Activated CD4-positive, alpha-beta T cell treated with anti-CD3 and anti-CD28 coated beads for 24 hours (primary cell): Measurements from ENCODE around the gene CD48.

Experiments used
- DNase-seq, 2 donors: peaks; one replicate each; pipeline ENCODE4 v3.0.0-alpha.2; 2020; ENCODE audit warnings: low read depth in 2 of 2

Gene CD48

GRCh38 chr1:160676869-160677597, 34.6 kb downstream of the CD48 start:
- DNase-seq: no peak

GRCh38 chr1:160675641-160676410, 35.8 kb downstream of the CD48 start:
- DNase-seq: peak; percentile 62 to 69

- no peak for DNase-seq
These were observed 37.2 kb downstream of the CD48 start for GRCh38 chr1:160674415-160674814.

GRCh38 chr1:160672789-160673695, 38.6 kb downstream of the CD48 start:
- DNase-seq: no peak

GRCh38 chr1:160671603-160672517, 39.8 kb downstream of the CD48 start:
- no peak for DNase-seq

- DNase-seq: no peak
These were observed 40.9 kb downstream of the CD48 start for GRCh38 chr1:160670701-160671100.

GRCh38 chr1:160669802-160670201, 41.8 kb downstream of the CD48 start:
- no peak for DNase-seq

- no peak for DNase-seq
These were observed 42.3 kb downstream of the CD48 start for GRCh38 chr1:160669276-160669675.

GRCh38 chr1:160667896-160668295, 43.7 kb downstream of the CD48 start:
- no peak for DNase-seq

- no peak for DNase-seq
These were observed 45.6 kb downstream of the CD48 start for GRCh38 chr1:160666079-160666442.

- no peak for DNase-seq
These were observed 46.1 kb downstream of the CD48 start for GRCh38 chr1:160665330-160666078.

GRCh38 chr1:160664573-160665051, 47.0 kb downstream of the CD48 start:
- DNase-seq: no peak

GRCh38 chr1:160662910-160663309, 48.7 kb downstream of the CD48 start:
- DNase-seq: no peak

- no peak for DNase-seq
These were observed 52.1 kb downstream of the CD48 start for GRCh38 chr1:160659566-160659965.

- no peak for DNase-seq
These were observed 52.8 kb downstream of the CD48 start for GRCh38 chr1:160658814-160659193.

- no peak for DNase-seq
These were observed 53.3 kb downstream of the CD48 start for GRCh38 chr1:160658162-160658813.

- DNase-seq: no peak
These were observed 54.3 kb downstream of the CD48 start for GRCh38 chr1:160657250-160657781.

GRCh38 chr1:160656737-160657136, 54.9 kb downstream of the CD48 start:
- DNase-seq: no peak

GRCh38 chr1:160653620-160654016, 58.0 kb downstream of the CD48 start:
- no peak for DNase-seq
